ENCODE measurements around the gene FOXO4. TPM values are rescaled to one million over a fixed set of nuclear protein-coding genes. Genes with fewer than 3 reads are reported as not detected.

FOXO4 gene
- total RNA-seq, result 10 to 100 TPM; 15.8 to 16.8 TPM

GRCh38 chrX:71095555-71095980, at the start of gene FOXO4:
FOXO4 (plus strand) TSS chrX:71095851; CDS start chrX:71096529, 678 bp downstream.

GRCh38 chrX:71068044-71068918, 27.4 kb upstream of the FOXO4 start, which contains the start of gene SNX12:
SNX12 (minus strand) TSS chrX:71068334; CDS start chrX:71068306, 28 bp downstream.

GRCh38 chrX:71106427-71106826, 10.8 kb downstream of the FOXO4 start, which contains the start of gene CXorf65:
CXorf65 (minus strand) TSS chrX:71106740; CDS start chrX:71106556, 184 bp downstream.

GRCh38 chrX:71111141-71111843, 15.6 kb downstream of the FOXO4 start, which contains the start of gene IL2RG:
IL2RG (minus strand) TSS chrX:71111577; CDS start chrX:71111539, 38 bp downstream.

GRCh38 chrX:71118032-71118984, 22.7 kb downstream of the FOXO4 start, which contains the start of gene MED12:
MED12 (plus strand) TSS chrX:71118596; CDS start chrX:71118755, 159 bp downstream.

GRCh38 chrX:71144651-71145050, 49.0 kb downstream of the FOXO4 start, which contains the start of gene NLGN3:
NLGN3 (plus strand) TSS chrX:71144841; CDS start chrX:71147750, 2,909 bp downstream.

Other genes starting within 250 kb of the FOXO4 start
- not detected for gene TEX11, start 187.1 kb upstream of the FOXO4 start, total RNA-seq
- gene SLC7A3, start 164.8 kb upstream of the FOXO4 start, total RNA-seq, result not detected
- gene SNX12, start 27.5 kb upstream of the FOXO4 start, total RNA-seq, result 10 to 100 TPM; 34.5 to 38.2 TPM
- gene CXorf65, start 10.9 kb downstream of the FOXO4 start, total RNA-seq, result 10 to 100 TPM; 33.1 to 37.7 TPM
- 100 to 1,000 TPM; 498 to 518 TPM for gene IL2RG, start 15.7 kb downstream of the FOXO4 start, total RNA-seq
- gene MED12, start 22.7 kb downstream of the FOXO4 start, total RNA-seq, result 10 to 100 TPM; 56.5 to 57.2 TPM
- gene NLGN3, start 49.0 kb downstream of the FOXO4 start, total RNA-seq, result 1 to 10 TPM; 1.3 to 1.4 TPM
- gene GJB1, start 127.4 kb downstream of the FOXO4 start, total RNA-seq, result not detected
- 10 to 100 TPM; 28.3 to 31.3 TPM for gene ZMYM3, start 158.3 kb downstream of the FOXO4 start, total RNA-seq
- gene NONO, start 187.8 kb downstream of the FOXO4 start, total RNA-seq, result 100 to 1,000 TPM; 412 to 423 TPM
- 1 to 10 TPM; 3.9 to 4.5 TPM for gene ITGB1BP2, start 205.9 kb downstream of the FOXO4 start, total RNA-seq

All from activated naive CD4-positive, alpha-beta T cell treated with anti-CD3 and anti-CD28 coated beads, Interleukin-2, amount 10 ng/mL, durations not matched to agents 5 hours and 36 hours (primary cell).